Kidney glomerular epithelial cell (primary cell): Measurements from ENCODE around the gene PDCL3.

Experiments used
- DNase-seq: peaks from one replicate; lab custom pipeline; 2025; lab: John Stamatoyannopoulos, UW

The PDCL3 gene

DNA sequence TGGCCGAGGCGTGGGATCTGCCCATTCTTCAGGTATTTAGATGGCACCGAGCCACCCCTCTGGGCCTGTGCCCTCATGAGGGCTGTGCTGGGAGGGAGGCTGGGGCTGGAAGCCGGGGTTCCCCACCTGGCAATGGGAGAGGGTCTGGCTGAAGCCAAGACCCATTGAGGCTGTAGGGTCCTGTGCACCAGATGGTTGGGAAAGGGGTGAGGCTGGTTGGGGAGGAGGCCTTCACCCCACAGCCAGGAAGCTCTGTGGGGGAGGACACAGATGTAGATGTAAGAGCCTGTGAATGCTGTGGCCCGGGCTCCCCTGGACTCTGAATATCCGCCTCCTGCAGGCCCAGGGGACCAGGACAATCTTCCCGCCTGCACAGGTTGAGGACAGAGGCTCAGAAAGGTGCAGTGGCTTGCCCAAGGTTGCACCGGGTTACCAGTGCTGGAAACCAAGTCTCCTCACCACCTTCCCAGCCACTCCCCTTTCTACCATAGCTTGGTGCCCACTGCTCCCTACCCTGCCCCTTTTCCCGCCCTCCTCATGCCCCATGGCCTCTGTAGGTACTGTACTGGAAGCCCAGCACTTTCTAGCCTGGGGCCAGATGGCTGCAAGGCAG lies 49.7 kb downstream of the PDCL3 start:
- DNase-seq, result no peak

DNA sequence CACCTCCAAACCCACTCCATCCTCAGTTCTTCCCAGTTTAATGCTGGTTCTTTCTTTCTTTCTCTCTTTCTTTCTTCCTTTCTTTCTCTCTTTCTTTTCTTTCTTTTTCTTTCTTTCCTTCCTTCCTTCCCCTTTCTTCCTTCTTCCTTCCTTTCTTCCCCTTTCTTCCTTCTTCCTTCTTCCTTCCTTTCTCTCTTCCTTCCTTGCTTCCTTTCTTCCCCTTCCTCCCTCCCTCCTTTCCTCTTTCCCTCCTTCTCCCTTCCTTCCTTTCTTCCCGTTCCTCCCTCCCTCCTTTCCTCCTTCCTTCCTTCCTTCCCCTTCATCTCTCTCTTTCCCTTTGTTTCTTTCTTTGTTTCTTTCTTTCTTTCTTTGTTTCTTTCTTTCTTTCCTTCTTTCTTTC lies 50.9 kb downstream of the PDCL3 start:
- DNase-seq, result no peak

- DNase-seq, result no peak
These were observed 51.7 kb downstream of the PDCL3 start for GRCh38 chr2:100614455-100615000.

DNA sequence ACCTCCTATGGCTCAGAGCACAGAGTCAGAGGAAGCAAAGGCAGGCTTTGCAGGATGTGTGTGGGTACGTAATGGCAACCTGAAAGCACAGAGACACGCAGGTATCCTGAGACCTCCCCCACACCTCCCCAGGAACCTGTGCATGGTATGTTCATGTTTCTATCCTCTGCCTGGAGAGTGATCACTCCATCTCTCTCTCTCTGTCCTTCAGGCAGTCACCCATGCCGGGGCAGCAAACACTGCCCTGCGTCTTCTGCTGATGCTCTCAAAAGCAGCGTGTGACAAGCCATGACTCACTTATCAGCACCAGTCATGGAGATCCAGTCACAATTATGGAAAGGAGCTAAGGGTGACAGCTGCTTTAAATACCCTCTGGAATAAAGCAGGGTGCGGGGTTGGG lies 52.7 kb downstream of the PDCL3 start:
- no peak for DNase-seq

DNA sequence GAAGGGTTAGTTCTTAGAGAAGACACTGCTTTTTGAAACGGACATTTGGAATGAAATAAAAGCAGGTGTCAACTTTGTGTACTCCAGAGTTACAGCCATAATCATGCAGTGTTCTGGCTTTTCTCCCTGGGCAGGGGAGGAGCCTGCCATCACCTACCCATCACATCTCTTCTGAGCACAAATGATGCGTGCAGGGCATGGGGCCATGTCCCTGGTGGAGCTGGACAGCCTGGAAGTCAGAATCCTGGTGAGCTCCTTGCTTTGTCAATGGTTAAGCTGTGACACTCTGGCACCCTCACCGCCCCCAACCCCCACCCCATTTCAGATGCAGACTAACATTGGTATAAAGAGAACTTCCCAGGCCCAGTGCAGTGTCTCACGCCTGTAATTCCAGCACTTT lies 53.1 kb downstream of the PDCL3 start:
- DNase-seq, result no peak

GRCh38 chr2:100616841-100617390 lies 54.1 kb downstream of the PDCL3 start:
- no peak for DNase-seq

DNA sequence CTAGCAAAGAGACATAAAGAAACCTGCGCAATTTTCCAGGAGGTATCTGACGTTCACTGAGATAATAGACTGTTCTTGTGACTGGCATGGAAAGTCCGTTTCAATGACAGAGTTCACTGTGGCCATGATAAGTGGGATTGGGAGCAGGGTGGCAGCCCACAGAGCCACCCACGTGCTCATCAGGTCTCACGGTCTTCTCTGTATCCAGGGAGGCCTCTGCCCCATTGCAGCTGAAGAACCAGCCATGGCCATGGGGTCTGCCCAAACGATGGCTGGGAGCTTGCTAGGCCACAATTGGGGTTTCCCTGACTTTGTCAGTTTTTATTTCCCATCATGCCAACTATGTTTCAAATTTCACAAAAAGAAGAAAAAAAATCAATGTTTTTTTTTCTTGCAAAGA lies 57.2 kb downstream of the PDCL3 start:
- no peak for DNase-seq

DNA sequence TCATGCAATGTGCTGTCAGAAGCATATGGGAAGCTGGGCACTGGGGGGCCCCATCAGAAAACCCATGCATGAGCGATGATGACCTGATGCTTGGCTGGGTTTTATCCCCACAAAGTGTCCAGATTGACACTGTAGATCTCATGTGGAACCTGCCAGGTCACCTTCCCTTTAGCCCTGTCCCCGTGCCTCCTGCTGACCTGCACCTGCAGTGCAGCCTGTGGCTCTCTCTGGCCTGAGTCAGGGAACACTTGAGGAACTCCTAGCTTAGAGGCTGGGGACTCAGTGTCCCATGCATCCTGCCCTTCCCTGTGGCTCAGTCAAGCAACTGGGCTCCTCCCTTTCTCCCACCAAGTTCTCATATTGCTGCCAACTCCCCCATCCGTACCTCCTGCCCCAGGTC lies 57.7 kb downstream of the PDCL3 start:
- DNase-seq, result no peak

DNA sequence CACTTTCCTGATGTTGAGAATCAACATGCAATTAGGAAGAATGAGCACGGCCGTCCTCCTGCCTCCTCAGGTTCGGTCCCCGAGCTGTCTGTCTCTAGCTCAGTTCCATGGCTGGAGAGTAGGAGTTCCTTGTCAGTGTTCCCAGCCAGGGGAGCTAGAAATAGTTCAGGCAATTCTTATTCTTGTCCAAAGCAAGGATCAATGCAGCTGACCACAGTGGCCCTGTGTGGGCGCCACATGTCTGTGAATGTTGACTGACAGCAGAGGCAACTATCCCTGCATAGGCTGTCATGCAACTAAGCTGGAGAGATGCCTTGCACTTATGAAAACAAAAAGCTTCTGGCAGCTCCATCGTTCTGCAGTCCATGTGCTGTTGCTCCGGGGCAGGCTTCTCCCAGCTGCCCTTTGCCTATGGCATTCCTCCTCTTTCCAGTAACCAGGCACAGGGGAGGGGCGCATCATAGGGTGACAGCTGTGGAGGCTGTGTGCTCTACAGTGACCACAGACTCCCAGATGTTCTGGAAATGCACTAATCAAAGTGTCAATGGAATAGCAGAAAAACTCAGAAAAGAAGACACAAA lies 58.7 kb downstream of the PDCL3 start:
- DNase-seq, result no peak

DNA sequence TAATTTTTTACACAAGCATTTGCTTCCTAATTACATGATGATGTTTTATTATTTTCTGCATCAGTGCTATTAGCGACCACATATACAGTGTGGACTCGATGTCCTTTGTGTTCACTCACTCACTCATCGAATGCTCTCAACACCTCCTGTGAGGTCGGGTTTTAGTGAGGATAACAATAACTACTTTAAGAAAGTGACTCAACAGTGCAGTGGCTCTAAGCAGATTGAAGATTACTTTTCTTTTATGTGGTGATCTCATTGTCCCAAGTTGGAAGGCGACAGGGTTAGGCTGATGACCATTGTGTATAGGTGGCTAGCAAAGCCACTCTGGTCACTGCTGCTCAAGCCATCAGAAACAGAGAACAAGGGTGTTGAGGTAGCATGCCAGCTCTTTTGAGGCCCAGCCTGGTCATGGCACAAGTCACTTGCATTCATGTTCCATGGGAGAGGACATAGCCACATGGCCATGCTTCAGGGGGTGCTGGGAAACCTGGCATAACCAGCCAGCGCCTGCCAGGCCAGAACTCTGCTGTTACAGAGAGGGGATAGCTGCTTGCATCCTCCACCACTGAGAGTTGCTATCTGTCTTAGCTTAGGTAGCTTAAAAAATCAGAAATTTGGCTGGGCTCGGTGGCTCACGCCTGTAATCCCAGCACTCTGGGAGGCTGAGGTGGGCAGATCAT lies 60.4 kb downstream of the PDCL3 start:
- no peak for DNase-seq

DNA sequence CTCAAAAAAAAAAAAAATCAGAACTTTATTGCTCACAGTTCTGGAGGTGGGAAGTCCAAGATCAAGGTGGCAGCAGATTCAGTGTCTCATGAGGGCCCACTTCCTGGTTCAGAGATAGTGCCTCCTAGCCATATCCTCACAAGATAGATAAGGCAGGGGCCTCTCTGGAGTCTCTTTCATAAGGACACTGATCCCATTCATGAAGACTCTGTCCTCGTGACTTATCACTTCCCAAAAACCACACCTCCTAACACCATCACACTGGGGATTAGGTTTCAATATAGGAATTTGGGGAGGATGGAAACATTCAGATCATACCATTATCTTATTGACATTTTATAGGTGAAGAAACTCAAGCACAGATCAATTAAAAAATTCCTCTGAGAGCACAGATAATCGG lies 61.1 kb downstream of the PDCL3 start:
- no peak for DNase-seq

DNA sequence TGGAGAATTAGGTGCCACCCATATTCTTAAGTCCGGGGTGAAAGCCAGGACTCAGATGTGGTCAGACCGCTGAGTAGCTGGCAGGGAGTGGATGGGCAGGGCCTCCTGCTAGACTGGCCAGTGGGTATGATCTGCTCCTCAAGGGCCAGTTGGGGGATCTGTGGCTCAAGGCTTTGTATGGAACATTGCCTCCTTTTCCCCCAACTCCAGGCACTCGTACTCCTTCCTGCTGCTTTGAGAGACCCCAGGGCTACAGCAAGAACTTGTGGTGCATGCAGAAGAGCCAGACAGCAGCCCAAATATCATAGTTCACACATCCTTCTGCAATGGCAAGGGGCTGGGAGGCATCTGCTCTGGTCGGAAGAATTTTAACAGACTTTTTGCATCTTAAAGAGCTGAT lies 61.7 kb downstream of the PDCL3 start:
- no peak for DNase-seq

DNA sequence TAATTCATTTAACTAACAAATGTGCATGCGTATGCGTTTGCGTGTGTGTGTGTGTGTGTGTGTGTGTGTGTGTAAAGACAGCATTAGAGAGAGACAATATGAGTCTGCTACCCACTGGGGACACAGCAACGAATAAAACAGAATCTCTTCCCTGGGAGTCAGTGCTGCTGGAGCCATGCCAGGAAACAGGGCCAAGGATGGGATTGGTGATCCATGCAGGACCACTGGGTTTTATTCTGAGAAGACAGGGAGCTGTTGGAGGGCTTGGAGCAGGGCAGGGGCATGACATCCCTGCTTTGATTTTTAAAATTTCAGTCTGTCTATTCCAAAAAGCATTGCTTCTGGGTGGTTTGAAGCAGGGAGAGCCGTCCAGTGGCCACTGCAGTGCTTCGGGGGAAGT lies 62.9 kb downstream of the PDCL3 start:
- DNase-seq, result no peak
